Raji (cell line): ENCODE measurements around the gene HOXC13.

Source experiments
- POLR2A ChIP-seq: IDR thresholded peaks from 2 replicates; pipeline ENCODE4 v1.6.1; 2011; ENCODE audit warnings: low read depth, low read length, control low read depth; ENCODE audit not compliant: insufficient read depth

The HOXC13 gene

GRCh38 chr12:53976823-53977595, 38.4 kb downstream of the HOXC13 start:
- TF ChIP-seq POLR2A: no peak

GRCh38 chr12:53977596-53978445, 39.2 kb downstream of the HOXC13 start:
- TF ChIP-seq POLR2A: no peak

- TF ChIP-seq POLR2A: no peak
These were observed 40.1 kb downstream of the HOXC13 start for GRCh38 chr12:53978477-53979356.

GRCh38 chr12:53980104-53980801, 41.6 kb downstream of the HOXC13 start:
- TF ChIP-seq POLR2A: no peak

GRCh38 chr12:53980802-53981496, 42.3 kb downstream of the HOXC13 start:
- no peak for TF ChIP-seq POLR2A

GRCh38 chr12:53981634-53982565, 43.3 kb downstream of the HOXC13 start:
- TF ChIP-seq POLR2A: no peak

- TF ChIP-seq POLR2A: no peak
These were observed 44.3 kb downstream of the HOXC13 start for GRCh38 chr12:53982648-53983567.

GRCh38 chr12:53983568-53983949, 44.9 kb downstream of the HOXC13 start:
- TF ChIP-seq POLR2A: no peak

GRCh38 chr12:53983950-53984572, 45.4 kb downstream of the HOXC13 start:
- TF ChIP-seq POLR2A: no peak

- TF ChIP-seq POLR2A: no peak
These were observed 46.5 kb downstream of the HOXC13 start, which contains the start of gene HOXC10 for GRCh38 chr12:53984901-53985691. Gene HOXC10, plus strand, starts transcription at chr12:53985146. Its CDS starts 114 bp downstream, at chr12:53985260.

- no peak for TF ChIP-seq POLR2A
These were observed 47.0 kb downstream of the HOXC13 start for GRCh38 chr12:53985692-53985993.
